Erythroblast (primary cell): ENCODE results near the gene TUBAL3.

Experiments
- DNase-seq, 2 experiments: peaks; one replicate each; lab custom pipeline; 2025; lab: John Stamatoyannopoulos, UW
- GATA1 ChIP-seq: IDR thresholded peaks from 2 replicates; pipeline ENCODE4 v1.6.1; 2011; ENCODE audit warnings: low read depth, mild to moderate bottlenecking, control low read depth, low read length, moderate library complexity
- POLR2A ChIP-seq: IDR thresholded peaks from 2 replicates; pipeline ENCODE4 v1.6.1; 2011; ENCODE audit warnings: mild to moderate bottlenecking, low read length

TUBAL3 gene

DNA sequence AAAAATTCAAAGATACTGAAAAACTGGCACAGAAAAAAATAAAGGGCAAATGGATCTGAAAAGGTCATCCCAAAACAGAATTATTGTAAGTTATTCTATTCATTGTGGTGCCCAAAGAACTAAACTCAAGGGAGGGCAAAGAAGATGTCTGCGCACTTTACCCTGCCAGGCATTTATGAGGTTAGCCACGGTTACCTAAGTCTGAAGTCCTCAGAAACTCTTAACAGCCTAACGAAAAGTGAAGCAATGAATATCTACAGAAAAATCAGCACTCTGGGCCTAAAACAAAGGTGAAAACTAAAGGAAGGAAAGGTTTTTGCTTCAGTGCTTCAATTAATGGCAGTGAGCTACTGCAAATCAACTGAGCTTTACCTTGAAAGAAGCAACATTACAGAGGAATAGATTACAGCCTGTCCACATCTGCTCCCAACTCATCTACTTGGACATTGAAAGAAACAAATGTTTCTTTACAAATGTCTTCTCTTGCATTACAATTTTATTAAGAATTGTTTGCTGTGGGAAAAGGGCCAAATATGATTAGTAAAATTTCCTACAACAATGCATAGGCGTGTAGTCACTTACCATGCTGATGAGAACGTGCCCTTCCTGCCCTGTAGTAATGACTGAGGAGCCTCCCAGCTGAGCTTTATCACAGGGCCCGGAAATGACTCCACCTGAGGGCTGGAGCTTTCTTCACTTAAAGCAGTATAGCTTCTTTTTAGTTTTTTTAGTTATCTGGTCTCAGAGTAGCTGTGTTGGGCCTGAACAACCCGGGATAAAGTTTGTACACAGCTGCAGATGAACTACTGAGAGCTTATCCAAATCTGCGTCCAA lies at the start of gene TUBAL3:
Gene TUBAL3 (minus strand): TSS at position 621 of the 834 bp plus-strand sequence. CDS start 36 bp downstream, at position 585.
- TF ChIP-seq GATA1, result no peak
- no peak for DNase-seq

DNA sequence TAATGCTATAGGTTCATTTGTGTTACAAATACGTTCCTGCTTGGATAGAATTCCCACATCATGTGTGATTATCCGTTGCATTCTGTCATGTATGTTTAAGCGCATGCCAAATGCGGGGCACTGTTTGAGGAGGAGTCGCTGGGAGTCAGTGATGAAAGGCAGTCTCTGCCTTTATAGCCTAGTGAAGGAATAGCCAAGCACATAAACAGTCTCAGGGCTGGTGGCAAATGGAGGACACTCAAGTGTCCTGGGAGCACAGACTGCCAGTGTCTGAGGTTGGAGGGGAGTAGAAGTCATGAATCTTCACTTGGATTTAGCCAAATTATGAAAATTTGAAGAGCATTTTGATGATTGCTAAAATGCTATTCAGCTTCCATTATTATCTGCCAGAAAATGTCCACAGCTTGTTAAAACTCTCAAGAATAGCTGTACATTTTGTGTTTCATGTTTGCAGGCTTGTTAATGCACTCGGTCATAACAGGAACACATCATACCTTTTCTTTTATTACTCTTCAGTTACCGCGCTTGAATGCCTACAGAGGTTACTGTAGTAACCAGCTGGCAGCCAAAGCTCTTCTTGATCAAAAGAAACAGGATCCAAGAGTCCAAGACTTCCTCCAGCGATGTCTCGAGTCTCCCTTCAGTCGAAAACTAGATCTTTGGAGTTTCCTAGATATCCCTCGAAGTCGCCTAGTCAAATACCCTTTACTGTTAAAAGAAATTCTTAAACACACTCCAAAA lies 49.3 kb upstream of the TUBAL3 start:
- no peak for TF ChIP-seq GATA1
- no peak for TF ChIP-seq POLR2A
- no peak for DNase-seq

DNA sequence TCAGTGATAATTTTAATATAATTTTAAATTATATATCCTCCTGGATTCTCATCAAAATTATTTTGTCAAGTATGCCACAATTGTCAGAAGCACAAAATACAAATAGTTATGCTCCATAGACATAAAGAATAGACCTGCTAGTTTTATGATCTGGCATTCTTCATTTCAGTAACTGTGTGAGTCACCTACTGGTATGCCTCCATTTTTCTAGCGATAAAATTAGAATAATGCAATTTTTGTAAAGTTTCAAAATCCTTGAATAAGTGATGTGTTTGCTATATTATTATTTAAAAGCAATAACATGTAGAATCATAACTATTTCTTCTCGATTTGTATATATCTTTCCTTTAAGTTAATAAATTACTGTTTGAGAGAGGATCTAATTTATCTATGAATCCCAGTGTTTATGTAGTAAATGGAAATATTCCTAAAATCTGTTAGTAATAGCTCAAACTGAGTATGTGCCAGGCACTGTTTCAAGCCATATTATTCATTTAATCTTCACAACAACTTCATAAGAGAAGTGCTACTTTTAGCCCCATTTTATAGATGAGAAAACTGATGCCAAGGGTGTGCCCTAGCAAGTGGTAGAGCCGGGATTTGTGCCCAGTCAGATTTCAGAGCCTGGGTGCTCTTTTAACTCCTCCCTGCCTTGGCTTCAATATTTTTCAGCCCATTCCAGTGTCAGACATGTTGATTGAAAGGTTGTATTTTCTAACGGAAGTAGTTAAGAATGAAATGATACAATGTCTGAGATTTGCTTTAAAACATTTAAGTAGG lies 46.2 kb upstream of the TUBAL3 start:
- DNase-seq, result no peak
- TF ChIP-seq GATA1 (no peak), POLR2A (no peak)

DNA sequence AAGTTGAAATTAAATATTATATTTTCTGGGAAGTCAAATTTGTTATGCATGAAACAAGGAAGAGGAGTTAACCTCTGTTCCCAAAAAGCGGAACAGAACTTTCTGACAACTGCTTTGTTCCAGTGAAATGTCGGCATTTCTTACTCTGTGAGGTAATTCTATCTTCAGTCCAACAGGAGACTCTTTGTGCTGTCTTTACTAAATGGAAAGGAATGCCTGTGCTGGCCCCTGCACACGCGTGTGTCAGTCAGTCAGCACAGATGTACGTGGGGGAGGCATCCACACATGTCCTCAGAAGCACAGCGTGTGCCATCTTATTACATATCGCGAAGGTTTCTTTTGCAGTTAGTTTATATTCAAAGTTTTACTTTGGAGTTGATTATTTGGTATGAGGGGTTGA lies 45.2 kb upstream of the TUBAL3 start:
- TF ChIP-seq GATA1 (no peak), POLR2A (no peak)
- peak; percentile 19 to 22 for DNase-seq

DNA sequence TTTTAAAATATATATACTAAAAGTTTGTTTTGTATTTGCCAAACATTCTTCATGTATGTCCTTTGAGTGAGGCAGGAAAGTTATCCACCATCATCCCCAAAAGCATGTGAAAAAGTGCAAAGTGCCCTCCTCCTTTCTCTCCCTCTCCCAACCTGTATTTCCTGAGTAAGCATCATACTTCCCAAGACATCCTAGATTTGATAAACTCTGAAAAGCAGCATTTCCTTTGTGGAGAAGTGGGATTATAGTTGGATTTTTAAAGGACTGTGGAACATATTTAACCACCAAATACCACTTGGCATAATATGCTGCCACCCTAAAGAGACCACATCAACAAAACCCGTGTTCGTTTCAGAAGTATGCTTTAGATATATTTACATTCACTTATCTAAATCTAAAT lies 44.6 kb upstream of the TUBAL3 start:
- no peak for DNase-seq
- TF ChIP-seq GATA1 (no peak), POLR2A (no peak)

DNA sequence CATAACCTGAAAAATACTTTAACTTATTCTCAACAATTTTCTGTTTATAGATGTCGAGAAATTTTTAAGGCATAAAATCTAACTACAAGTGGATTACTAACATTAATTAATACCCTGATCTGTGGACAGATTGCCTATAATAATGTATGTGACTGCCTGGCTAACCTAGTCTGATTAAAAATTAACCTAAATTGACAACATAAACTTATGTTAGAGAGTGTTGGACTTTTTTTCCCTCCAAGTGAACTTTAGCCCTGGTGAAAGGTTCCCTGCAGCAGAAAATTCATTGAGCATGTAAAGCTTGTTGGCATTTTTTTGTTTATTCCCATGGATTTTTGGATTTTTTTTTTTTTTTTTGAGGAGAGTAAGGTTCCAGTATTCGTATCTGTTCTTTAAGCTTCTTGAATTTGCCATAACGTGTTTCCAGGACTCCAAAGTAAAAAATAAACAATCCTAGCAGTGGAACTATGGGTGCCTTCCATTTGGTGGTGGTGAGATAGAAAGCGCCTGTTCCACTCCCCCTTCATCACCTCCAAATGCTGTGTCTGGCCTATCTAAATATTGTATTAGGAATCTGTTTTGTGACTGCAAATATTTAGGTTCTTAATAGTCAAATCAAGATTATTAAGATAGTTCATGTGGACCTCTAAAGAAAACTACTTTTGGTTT lies 43.8 kb upstream of the TUBAL3 start:
- TF ChIP-seq GATA1, result no peak
- no peak for TF ChIP-seq POLR2A
- peak in 1 of 2 experiments; percentile 15 for DNase-seq

DNA sequence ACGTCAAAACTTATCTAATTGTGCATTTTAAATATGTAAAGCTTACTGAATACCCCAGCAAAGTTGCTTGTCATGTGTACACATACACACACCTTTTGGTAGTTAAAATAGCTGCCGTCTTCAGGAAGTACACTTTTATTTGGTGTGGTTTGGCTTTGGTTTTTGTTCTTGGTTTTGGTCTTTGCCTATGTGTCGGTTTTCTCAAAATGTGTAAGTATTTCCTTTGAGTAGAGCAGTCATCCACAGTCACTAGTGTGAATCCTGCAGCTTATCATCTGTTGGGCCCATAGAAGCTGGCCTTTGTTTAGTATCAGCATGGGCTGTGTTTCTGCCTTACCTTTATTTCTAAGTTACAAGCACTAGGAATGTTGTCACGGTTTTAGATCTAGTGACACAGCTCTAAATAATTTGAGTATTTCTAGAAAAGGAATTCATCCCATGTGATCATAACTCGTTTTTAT lies 43.0 kb upstream of the TUBAL3 start:
- TF ChIP-seq POLR2A (peak; percentile 2), GATA1 (no peak)
- peak; percentile 41 to 45 for DNase-seq

DNA sequence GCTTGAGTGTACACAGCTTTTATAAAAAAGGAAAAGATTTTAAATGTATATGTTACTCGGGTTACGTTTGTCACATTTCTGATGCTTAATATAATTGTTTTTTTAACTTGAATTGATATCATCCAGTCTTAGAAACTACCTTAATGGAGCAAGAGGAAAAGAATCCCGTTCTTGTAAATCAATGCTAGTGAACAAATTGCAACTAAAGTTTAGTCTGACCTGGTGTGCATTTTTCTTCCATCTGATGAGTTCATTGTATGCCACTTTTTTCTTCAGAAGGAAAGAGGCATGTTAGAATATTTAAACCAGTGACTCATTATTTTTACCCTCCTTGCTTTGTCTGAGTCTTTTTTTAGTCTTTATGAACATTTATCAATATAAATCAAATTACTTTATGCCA lies 42.4 kb upstream of the TUBAL3 start:
- no peak for TF ChIP-seq GATA1
- TF ChIP-seq POLR2A, result no peak
- DNase-seq, result peak; percentile 15 to 45

DNA sequence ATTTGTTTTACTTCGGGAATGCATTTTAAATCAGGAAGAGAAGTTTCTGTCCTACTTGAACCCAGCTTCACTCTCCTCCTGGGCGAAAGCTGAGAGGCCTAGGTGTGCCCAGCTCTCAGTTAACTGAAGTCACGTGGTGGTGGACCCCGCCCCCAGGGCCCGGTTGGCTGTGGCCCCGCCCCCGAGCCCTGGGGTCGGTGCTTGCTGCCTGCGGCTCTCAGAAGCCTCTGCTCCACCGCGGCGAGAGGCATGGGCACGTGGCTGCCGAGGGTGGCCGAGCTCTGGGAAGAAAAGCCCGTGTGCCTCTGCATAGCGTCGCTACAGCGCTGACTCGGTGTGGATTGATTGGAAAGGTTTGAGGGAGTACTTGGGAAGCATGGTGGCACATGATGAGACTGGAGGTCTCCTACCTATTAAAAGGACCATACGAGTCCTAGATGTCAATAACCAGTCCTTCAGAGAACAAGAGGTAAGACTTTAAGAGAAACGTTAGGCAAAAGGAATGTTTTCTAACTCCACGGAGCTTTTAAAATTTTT lies 41.8 kb upstream of the TUBAL3 start:
- TF ChIP-seq POLR2A, result peak; percentile 99
- TF ChIP-seq GATA1, result no peak
- peak; percentile 90 to 93 for DNase-seq

DNA sequence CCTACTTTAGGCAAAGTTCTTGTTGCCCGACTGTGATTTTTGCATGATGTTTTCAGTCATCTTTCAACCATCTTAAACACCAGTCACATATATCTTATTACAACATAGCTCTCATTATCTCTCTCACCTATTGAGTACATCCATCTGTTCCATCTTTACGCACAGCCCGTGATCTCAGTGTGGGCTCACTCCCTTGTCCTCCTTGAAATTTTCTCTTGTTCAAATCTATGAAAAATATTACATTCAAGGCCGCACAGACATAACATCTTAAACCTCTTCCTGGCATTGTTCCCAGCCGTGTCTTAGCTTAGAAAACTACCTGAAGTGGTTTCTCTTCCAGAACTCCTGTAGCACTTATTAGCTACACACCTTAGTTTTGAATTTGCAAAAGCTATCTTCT lies 40.4 kb upstream of the TUBAL3 start:
- no peak for DNase-seq
- TF ChIP-seq GATA1 (no peak), POLR2A (no peak)

DNA sequence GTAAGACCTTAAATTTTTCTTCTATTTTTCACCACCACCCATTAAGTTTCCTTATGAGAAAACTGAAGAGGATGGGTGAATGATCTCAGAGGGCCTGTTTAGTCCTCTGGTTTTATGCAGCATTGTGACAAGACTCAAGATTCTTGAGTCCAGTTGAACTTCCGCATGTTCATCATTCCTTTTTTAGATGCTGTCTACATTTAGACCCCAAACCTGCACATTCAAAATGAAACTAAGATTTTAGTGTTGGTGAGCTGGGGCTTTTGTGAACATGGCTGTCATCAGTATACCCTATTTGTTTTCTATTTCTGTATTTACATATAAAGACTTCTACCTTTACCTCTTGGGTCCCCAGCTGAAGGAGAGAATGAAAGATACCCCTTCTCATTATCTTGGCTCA lies 38.8 kb upstream of the TUBAL3 start:
- DNase-seq, result peak in 1 of 2 experiments; percentile 51
- TF ChIP-seq POLR2A (no peak), GATA1 (no peak)

DNA sequence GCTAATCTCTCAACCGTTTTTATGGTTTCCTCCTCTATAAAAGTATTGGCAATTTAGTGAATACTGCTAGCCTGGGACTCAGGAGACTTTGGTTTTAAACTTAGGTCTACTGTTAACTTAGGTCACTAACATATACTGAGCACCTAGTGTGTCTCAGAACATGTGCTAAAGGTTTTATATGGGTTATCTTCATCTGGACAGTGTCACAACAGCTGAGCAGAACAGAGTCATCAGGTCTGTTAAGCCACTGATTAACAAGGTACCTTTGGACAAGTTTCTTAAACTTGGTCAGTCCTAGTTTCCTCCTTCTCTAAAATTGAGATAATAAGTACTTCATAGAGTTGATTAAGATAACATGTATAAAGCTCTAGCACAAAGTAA lies 38.4 kb upstream of the TUBAL3 start:
- peak; percentile 63 to 81 for DNase-seq
- TF ChIP-seq GATA1, result no peak
- no peak for TF ChIP-seq POLR2A
